Peyer's patch (tissue), 4 donors: ENCODE results near the gene PPP1R14C. TPM values are rescaled to one million over a fixed set of nuclear protein-coding genes. Genes with fewer than 3 reads are reported as not detected.

Experiments
- DNase-seq, 3 donors: peaks; one replicate each; pipeline ENCODE4 v3.0.0-alpha.2; 2017 to 2019
- H3K27ac ChIP-seq, 4 donors: fragments of 200-600 bp; sonication (generic); one replicate each; pipeline ENCODE4 v1.5.1; 2016 to 2019
- H3K27me3 ChIP-seq, 2 donors: fragments of 200-600 bp; sonication (generic); one replicate each; pipeline ENCODE4 v1.5.1; 2019
- H3K36me3 ChIP-seq, 3 donors: fragments of 200-600 bp; sonication (generic); one replicate each; pipeline ENCODE4 v1.5.1; 2016 to 2019
- H3K4me1 ChIP-seq, 4 donors: fragments of 200-600 bp; sonication (generic); one replicate each; pipeline ENCODE4 v1.5.1; 2016 to 2019
- H3K4me3 ChIP-seq, 4 donors: fragments of 200-600 bp; sonication (generic); 1 replicate in 3 of 4; 2 replicates in 1 of 4; pipeline ENCODE4 v1.5.1; 2016 to 2019; ENCODE audit warnings: mild to moderate bottlenecking in 1 of 4
- H3K9me3 ChIP-seq, 4 donors: fragments of 200-600 bp; sonication (generic); one replicate each; pipeline ENCODE4 v1.5.1; 2016 to 2019; ENCODE audit warnings: mild to moderate bottlenecking in 1 of 4
- CTCF ChIP-seq, 6 experiments: fragments of 450-650 bp in 4 of 6; fragments of 200-600 bp in 2 of 6; sonication (generic) in 1 of 6; IDR thresholded peaks; one replicate each; pipeline ENCODE4 v1.5.1; 2017 to 2019; ENCODE audit warnings: antibody characterized with exemption in 6 of 6, mild to moderate bottlenecking in 3 of 6, moderate library complexity in 1 of 6
- POLR2A ChIP-seq, 2 donors: fragments of 450-650 bp; IDR thresholded peaks; one replicate each; pipeline ENCODE4 v1.5.1; 2017; ENCODE audit warnings: antibody characterized with exemption in 2 of 2, mild to moderate bottlenecking in 2 of 2, moderate library complexity in 2 of 2
- total RNA-seq, 4 donors: library from RNA; depleted of rRNA; stranded (reverse); fragments of >200 nt; gene quantifications; one replicate each; pipeline ENCODE4 v1.1.0, GENCODE V29; 2016

Gene PPP1R14C
- total RNA-seq, 4 donors from 2014 or later: 4.4 to 21.2 (median 10.2) TPM

GRCh38 chr6:150145427-150145826 lies 2.6 kb downstream of the PPP1R14C start:
- TF ChIP-seq POLR2A (IDR thresholded peaks at IDR 0.05): no peak
- no peak for TF ChIP-seq CTCF (IDR thresholded peaks at IDR 0.05)
- no peak overlapping the region for H3K4me3 ChIP-seq
- no peak overlapping the region for H3K27ac ChIP-seq
- H3K4me1 ChIP-seq: peaks cover 0 to 23% (median 6%) of the 10 kb centered on the region in 4 donors
- H3K9me3 ChIP-seq: no peaks in the 10 kb centered on the region
- no peaks in the 10 kb centered on the region for H3K36me3 ChIP-seq
- peaks cover 0 to 26% of the 10 kb centered on the region in 2 donors for H3K27me3 ChIP-seq
- DNase-seq: no peak

- no peak overlapping the region for H3K27ac ChIP-seq
- no peaks in the 10 kb centered on the region for H3K36me3 ChIP-seq
- no peaks in the 10 kb centered on the region for H3K9me3 ChIP-seq
- H3K4me3 ChIP-seq: no peak overlapping the region
- H3K4me1 ChIP-seq: peaks cover 0 to 23% (median 6%) of the 10 kb centered on the region in 4 donors
- H3K27me3 ChIP-seq: peaks cover 0 to 26% of the 10 kb centered on the region in 2 donors
- DNase-seq: no peak
- no peak for TF ChIP-seq POLR2A (IDR thresholded peaks at IDR 0.05)
- TF ChIP-seq CTCF (IDR thresholded peaks at IDR 0.05): no peak
These were observed 3.0 kb downstream of the PPP1R14C start for GRCh38 chr6:150145830-150146229.

GRCh38 chr6:150146436-150146835 lies 3.6 kb downstream of the PPP1R14C start:
- Histone ChIP-seq H3K27ac (no peak overlapping the region), H3K4me1 (peaks cover 0 to 23% (median 6%) of the 10 kb centered on the region in 4 donors), H3K9me3 (no peaks in the 10 kb centered on the region), H3K27me3 (peaks cover 0 to 26% of the 10 kb centered on the region in 2 donors), H3K36me3 (no peaks in the 10 kb centered on the region), H3K4me3 (no peak overlapping the region)
- DNase-seq: no peak
- TF ChIP-seq POLR2A (IDR thresholded peaks at IDR 0.05) (no peak), CTCF (IDR thresholded peaks at IDR 0.05) (no peak)

GRCh38 chr6:150149146-150149545 lies 6.3 kb downstream of the PPP1R14C start:
- Histone ChIP-seq H3K4me3 (no peak overlapping the region), H3K4me1 (peaks cover 0 to 3% (median under 1%) of the 10 kb centered on the region in 4 donors), H3K27ac (no peak overlapping the region), H3K9me3 (no peaks in the 10 kb centered on the region), H3K27me3 (peaks cover 0 to 4% of the 10 kb centered on the region in 2 donors), H3K36me3 (no peaks in the 10 kb centered on the region)
- DNase-seq: no peak
- TF ChIP-seq POLR2A (IDR thresholded peaks at IDR 0.05) (no peak), CTCF (IDR thresholded peaks at IDR 0.05) (no peak)

- H3K36me3 ChIP-seq: no peaks in the 10 kb centered on the region
- no peak for TF ChIP-seq POLR2A (IDR thresholded peaks at IDR 0.05)
- no peak for TF ChIP-seq CTCF (IDR thresholded peaks at IDR 0.05)
- DNase-seq: no peak
- no peaks in the 10 kb centered on the region for H3K27me3 ChIP-seq
- H3K9me3 ChIP-seq: no peaks in the 10 kb centered on the region
- H3K4me3 ChIP-seq: no peak overlapping the region
- H3K27ac ChIP-seq: no peak overlapping the region
- H3K4me1 ChIP-seq: peaks cover 0 to 3% (median 0%) of the 10 kb centered on the region in 4 donors
These were observed 7.6 kb downstream of the PPP1R14C start for GRCh38 chr6:150150458-150150820.
